ENCODE results near the gene CCDC91. TPM values are rescaled to one million over a fixed set of nuclear protein-coding genes. Genes with fewer than 3 reads are reported as not detected.

The CCDC91 gene
- total RNA-seq, 3 donors from 2014 or later: 25.0 to 42.5 (median 27.8) TPM

DNA sequence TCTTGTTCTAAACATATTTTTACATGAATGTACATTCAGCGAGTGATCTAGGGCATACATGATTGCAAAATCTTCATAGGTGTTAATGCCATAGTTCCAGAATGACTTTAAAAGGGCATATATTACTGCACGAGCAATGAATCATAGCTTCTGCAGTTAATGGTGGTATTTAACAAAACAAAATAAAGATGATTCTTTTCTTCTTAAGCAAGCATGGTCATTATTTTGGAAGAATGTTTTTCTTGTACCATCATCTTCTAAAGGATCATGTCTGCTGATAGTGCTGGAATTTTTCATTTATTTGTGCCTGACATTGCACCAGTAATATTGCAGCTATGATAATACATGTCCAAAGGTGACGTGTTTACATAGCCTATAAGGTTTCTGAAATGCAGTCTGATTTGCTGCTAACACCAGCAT is 388.6 kb downstream of the CCDC91 start:
- no peak overlapping the region for H3K4me3 ChIP-seq
- no peaks in the 10 kb centered on the region for H3K4me1 ChIP-seq (ENCODE audit: low read depth)
- TF ChIP-seq, protein P1, sequence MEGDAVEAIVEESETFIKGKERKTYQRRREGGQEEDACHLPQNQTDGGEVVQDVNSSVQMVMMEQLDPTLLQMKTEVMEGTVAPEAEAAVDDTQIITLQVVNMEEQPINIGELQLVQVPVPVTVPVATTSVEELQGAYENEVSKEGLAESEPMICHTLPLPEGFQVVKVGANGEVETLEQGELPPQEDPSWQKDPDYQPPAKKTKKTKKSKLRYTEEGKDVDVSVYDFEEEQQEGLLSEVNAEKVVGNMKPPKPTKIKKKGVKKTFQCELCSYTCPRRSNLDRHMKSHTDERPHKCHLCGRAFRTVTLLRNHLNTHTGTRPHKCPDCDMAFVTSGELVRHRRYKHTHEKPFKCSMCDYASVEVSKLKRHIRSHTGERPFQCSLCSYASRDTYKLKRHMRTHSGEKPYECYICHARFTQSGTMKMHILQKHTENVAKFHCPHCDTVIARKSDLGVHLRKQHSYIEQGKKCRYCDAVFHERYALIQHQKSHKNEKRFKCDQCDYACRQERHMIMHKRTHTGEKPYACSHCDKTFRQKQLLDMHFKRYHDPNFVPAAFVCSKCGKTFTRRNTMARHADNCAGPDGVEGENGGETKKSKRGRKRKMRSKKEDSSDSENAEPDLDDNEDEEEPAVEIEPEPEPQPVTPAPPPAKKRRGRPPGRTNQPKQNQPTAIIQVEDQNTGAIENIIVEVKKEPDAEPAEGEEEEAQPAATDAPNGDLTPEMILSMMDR (IDR thresholded peaks at IDR 0.05): no peak
- ATAC-seq (no peak), DNase-seq (no peak)
- H3K9me3 ChIP-seq: no peaks in the 10 kb centered on the region
- H3K36me3 ChIP-seq (ENCODE audit: low read depth): no peaks in the 10 kb centered on the region
- intact Hi-C loops (cut with DNase I, micrococcal nuclease): no loop called here

DNA sequence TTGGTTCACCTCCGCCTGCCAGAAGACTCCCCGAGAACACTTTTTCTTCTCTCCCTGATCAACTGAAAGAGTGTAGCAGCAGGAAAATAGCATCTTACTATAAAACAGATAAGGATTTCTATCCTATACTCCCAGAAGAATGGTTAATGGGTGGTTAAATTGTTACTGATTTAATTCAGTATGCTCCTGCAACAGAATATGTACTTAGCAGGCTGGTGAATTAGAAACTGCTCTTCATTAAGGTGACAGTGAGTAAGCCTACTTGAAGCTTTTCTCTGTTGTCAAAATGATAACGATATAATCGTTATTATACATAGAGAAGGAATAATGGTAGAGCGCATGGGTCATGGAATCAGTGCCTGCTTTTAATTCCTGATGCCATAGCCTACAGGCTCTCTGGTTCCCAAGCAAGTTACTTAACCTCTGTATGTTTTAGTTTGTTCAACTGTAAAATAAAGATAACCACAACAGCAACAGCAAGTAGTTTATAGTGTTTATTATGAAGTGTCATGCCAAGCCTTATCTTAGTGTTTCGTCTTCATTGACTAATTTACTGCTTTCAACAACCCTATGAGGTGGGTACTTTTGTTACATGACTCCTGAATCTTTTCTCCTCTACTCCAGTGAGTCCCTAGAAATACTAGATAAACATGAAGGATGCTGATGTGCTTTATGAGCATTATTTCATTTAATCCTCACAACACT is 392.6 kb downstream of the CCDC91 start:
- intact Hi-C loops (cut with DNase I, micrococcal nuclease): no loop called here
- no peaks in the 10 kb centered on the region for H3K4me1 ChIP-seq (ENCODE audit: low read depth)
- no peaks in the 10 kb centered on the region for H3K9me3 ChIP-seq
- no peak for DNase-seq
- no peaks in the 10 kb centered on the region for H3K36me3 ChIP-seq (ENCODE audit: low read depth)
- TF ChIP-seq, protein P1 (IDR thresholded peaks at IDR 0.05): no peak
- ATAC-seq: no peak
- H3K4me3 ChIP-seq: no peak overlapping the region

DNA sequence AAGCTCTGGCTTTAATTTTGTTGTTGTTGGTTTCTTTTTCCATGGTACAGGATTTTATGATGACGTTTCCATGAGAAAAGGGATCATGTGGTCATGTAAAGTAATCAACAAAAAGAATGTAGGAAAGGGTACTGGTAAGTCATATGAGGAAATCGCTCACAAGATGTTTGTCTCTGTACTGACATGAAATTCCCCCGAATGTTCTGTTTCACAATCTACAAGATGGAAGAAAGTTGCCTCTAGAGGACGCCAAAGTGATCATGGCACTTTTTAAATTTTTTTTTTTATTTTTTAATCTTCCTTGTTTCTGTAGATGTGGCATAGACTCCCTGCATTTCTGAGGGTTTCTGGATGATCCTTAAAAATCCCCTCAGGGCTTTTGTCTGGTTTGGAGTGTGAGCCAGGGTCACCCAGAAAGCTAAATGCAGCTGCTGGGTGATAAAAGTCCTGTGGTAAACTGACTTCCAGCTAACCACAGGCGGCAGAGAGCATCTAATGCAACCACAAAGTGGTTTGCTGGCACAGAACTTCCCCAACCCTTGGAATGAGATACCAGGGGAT is 393.5 kb downstream of the CCDC91 start:
- H3K9me3 ChIP-seq: no peaks in the 10 kb centered on the region

DNA sequence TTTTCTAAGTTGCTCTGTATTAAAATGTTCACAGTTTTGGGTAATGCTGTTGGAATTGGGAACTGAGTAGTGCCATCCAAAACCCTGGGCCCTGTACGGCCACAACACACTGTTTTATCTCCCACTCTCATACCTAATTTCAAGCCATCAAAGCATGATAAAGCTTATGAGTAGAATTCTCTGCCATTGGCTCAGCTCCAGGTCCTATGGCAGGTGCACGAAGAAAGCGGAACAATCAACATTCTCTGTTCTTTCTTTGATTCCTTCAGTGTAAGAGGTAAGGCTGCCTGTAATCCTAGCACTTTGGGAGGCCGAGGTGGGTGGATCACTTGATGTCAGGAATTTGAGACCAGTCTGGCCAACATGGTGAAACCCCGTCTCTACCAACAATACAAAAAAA is 394.9 kb downstream of the CCDC91 start:
- no peak for ATAC-seq
- no peak for DNase-seq
- Histone ChIP-seq H3K36me3 (ENCODE audit: low read depth) (no peaks in the 10 kb centered on the region), H3K4me3 (no peak overlapping the region), H3K4me1 (ENCODE audit: low read depth) (no peaks in the 10 kb centered on the region), H3K9me3 (no peaks in the 10 kb centered on the region)
- intact Hi-C loops (cut with DNase I, micrococcal nuclease): no loop called here
- TF ChIP-seq, protein P1 (IDR thresholded peaks at IDR 0.05): no peak

More for the DNA sequence above, 393.5 kb downstream of the CCDC91 start:
- no peak overlapping the region for H3K4me3 ChIP-seq
- no peaks in the 10 kb centered on the region for H3K4me1 ChIP-seq (ENCODE audit: low read depth)
- no peaks in the 10 kb centered on the region for H3K36me3 ChIP-seq (ENCODE audit: low read depth)
- ATAC-seq (no peak), DNase-seq (no peak)
- TF ChIP-seq, protein P1 (IDR thresholded peaks at IDR 0.05): no peak
- intact Hi-C loops (cut with DNase I, micrococcal nuclease): no loop called here

DNA sequence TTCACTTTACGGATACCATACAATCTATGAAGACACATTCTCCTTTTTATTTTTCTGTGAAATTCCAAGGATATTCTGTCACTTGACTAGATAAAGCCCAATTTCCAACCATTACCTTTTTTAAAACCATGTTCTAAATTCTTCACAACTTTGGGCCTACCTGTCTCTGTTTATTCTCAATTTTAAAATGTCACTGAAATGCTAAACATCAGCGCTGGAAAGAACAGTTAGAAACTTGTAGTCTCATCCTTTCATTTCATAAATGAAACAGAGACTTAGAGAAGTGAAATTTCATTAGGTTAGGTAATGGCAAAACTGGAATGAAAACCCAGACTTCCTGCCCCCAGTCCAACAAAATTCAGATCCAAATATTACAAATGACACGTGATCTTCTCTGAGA is 396.2 kb downstream of the CCDC91 start:
- Histone ChIP-seq H3K4me3 (no peak overlapping the region), H3K36me3 (ENCODE audit: low read depth) (no peaks in the 10 kb centered on the region), H3K9me3 (no peaks in the 10 kb centered on the region), H3K4me1 (ENCODE audit: low read depth) (no peaks in the 10 kb centered on the region)
- DNase-seq (no peak), ATAC-seq (no peak)
- intact Hi-C loops (cut with DNase I, micrococcal nuclease): no loop called here
- TF ChIP-seq, protein P1 (IDR thresholded peaks at IDR 0.05): no peak

Data from mucosa of descending colon (tissue), 3 donors.